Activated CD8-positive, alpha-beta T cell treated with anti-CD3 and anti-CD28 coated beads, Interleukin-2, amount 10 ng/mL, durations not matched to agents 7 days and 5 days (primary cell): ENCODE measurements around the gene DNAJA3. TPM values are rescaled to one million over a fixed set of nuclear protein-coding genes. Genes with fewer than 3 reads are reported as not detected.

Source experiments
- ATAC-seq: fragments of 150-1000 bp; cut with Tn5 transposase; one replicate; pipeline ENCODE4 v1.10.0; 2021; ENCODE audit warnings: moderate library complexity
- CTCF ChIA-PET: fragments of 350-600 bp; sonication (Branson Sonifier 250); formaldehyde crosslinking; loops from one replicate; lab custom pipeline; 2021; ENCODE audit warnings: antibody characterized with exemption; lab: Charles Lee
- POLR2A ChIA-PET: fragments of 350-600 bp; sonication (Branson Sonifier 250); formaldehyde crosslinking; loops from one replicate; lab custom pipeline; 2021; ENCODE audit warnings: antibody characterized with exemption; lab: Charles Lee
- DNase-seq: peaks from one replicate; pipeline ENCODE4 v3.0.0-alpha.2; 2020
- H3K27ac Mint-ChIP-seq: one replicate; pipeline ENCODE4 v1.8.0; 2021; ENCODE audit warnings: mild to moderate bottlenecking, mixed read lengths
- H3K27me3 Mint-ChIP-seq: one replicate; pipeline ENCODE4 v1.8.0; 2021; ENCODE audit warnings: low read depth, mixed read lengths
- H3K36me3 Mint-ChIP-seq: one replicate; pipeline ENCODE4 v1.8.0; 2021; ENCODE audit warnings: low read depth, mixed read lengths
- H3K4me1 Mint-ChIP-seq: one replicate; pipeline ENCODE4 v1.8.0; 2021; ENCODE audit warnings: low read depth, mixed read lengths
- H3K4me3 Mint-ChIP-seq: one replicate; pipeline ENCODE4 v1.8.0; 2021; ENCODE audit warnings: mild to moderate bottlenecking, mixed read lengths
- H3K9me3 Mint-ChIP-seq: one replicate; pipeline ENCODE4 v1.8.0; 2022; ENCODE audit warnings: mixed read lengths; ENCODE audit not compliant: insufficient read depth
- total RNA-seq, 2 experiments: library from RNA; stranded (reverse); gene quantifications; one replicate each; pipeline ENCODE4 v1.2.3, GENCODE V29; 2021

The DNAJA3 gene
- total RNA-seq, 2 experiments from 2014 or later: 55.1 to 61.4 TPM

DNA sequence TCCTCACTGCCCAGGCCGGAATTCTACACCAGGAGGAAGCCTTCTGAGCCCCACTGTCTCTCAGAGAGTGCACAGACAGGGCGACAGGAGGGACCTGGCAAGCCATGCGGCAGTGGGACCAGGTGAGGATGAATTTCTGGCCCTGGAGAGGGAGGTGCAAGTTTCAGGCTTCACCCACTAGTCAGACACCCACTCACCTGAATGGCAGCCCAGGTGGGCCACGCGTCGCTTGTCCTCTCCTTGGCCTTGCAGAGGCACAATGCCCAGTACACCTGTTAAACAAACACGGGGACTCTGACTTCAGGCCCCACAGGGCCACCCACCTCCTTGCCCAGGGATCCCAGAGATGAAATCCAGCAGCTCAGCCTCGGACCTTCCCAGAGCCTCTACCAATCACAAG, 13.5 kb upstream of the DNAJA3 start:
- DNase-seq (no peak), ATAC-seq (no peak)
- peaks cover 48% of the 10 kb centered on the region for H3K36me3 Mint-ChIP-seq
- peak overlapping the region; percentile 46 for H3K27ac Mint-ChIP-seq
- ChIA-PET CTCF (interaction anchor here (4.1 kb wide), 1 partner anchor 9 kb away, joined by 40 read pairs; no protein-coding TSS in a partner anchor), POLR2A (interaction anchor here (1.1 to 2.0 kb wide), 2 partner anchors 9 to 93 kb away, joined by 3 to 8 read pairs; no protein-coding TSS in a partner anchor)
- no peaks in the 10 kb centered on the region for H3K9me3 Mint-ChIP-seq
- H3K4me1 Mint-ChIP-seq: peaks cover 47% of the 10 kb centered on the region
- H3K27me3 Mint-ChIP-seq: no peaks in the 10 kb centered on the region
- no peak overlapping the region for H3K4me3 Mint-ChIP-seq

DNA sequence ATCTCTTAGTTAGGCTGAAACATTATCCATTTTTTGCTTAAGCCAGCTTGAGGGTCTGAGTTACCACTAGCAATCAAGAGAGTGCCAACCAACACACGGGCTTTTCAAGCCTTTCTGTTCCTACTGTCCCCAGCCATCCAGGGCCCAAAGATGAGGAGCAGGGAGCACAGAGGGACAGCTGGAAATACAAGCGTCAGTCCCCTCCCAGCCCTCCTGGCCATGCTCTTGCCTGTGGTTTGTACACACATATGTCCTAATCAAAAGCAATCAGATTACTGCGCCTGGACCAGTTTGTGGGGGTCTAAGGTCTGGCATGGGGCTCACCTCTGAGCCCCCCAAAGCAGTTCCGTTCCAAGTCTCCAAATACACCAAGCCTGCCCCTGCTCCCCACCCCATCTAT, 12.8 kb upstream of the DNAJA3 start:
- H3K27me3 Mint-ChIP-seq: no peaks in the 10 kb centered on the region
- H3K27ac Mint-ChIP-seq: peak overlapping the region; percentile 25
- ATAC-seq (no peak), DNase-seq (no peak)
- no peaks in the 10 kb centered on the region for H3K9me3 Mint-ChIP-seq
- no peak overlapping the region for H3K4me3 Mint-ChIP-seq
- peaks cover 48% of the 10 kb centered on the region for H3K36me3 Mint-ChIP-seq
- H3K4me1 Mint-ChIP-seq: peaks cover 50% of the 10 kb centered on the region
- ChIA-PET POLR2A (interaction anchor here (1.1 to 2.0 kb wide), 2 partner anchors 9 to 92 kb away, joined by 3 to 8 read pairs; no protein-coding TSS in a partner anchor), CTCF (interaction anchor here (4.1 kb wide), 1 partner anchor 10 kb away, joined by 40 read pairs; no protein-coding TSS in a partner anchor)

DNA sequence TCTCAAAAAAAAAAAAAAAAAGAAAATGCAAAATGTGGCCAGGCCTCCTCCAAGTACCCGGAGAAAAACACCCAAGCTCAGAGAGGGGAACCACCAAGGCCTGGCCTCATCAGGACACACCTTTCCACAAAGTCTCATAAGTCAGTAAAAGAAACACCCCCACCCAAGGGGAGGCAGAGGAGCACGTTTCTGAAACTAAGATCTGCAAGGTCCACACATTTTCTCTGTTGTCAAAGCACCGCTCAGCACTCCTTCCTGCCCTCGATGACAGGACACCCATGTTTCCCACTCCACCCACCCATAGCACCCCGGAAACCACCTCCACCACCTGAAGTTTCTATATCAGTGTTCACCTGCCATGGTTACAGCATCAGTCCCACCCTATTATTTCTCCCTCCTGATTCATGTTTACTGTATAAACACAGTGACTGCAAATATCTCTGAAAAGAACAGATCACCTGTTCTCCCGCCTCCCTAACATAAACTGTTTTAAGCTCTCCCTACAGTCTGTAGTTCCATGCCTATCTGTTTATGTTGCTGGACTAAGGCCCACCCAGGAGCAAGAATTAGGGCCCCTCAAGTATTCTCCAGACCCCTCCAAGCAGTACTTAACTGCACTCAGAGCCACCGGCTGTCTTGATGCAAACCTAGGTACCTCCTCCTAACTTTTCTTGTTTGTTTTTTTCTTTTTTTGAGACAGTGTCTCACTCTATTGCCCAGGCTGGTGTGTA, 11.3 kb upstream of the DNAJA3 start:
- peak; percentile 96 for DNase-seq
- Mint-ChIP-seq H3K9me3 (no peaks in the 10 kb centered on the region), H3K4me1 (peaks cover 50% of the 10 kb centered on the region), H3K27me3 (peaks cover 2% of the 10 kb centered on the region), H3K27ac (peak overlapping the region; percentile 95), H3K4me3 (peak overlapping the region; percentile 86), H3K36me3 (peaks cover 42% of the 10 kb centered on the region)
- ChIA-PET POLR2A (interaction anchor here (0.6 to 3.6 kb wide), 7 partner anchors 11 to 141 kb away, joined by 3 to 25 read pairs (median 8); partner anchors contain the start of genes DNAJA3 and NMRAL1), CTCF (interaction anchor here (0.9 to 4.1 kb wide), 2 partner anchors 11 to 161 kb away, joined by 3 to 40 read pairs; no protein-coding TSS in a partner anchor)
- peak; percentile 69 for ATAC-seq

DNA sequence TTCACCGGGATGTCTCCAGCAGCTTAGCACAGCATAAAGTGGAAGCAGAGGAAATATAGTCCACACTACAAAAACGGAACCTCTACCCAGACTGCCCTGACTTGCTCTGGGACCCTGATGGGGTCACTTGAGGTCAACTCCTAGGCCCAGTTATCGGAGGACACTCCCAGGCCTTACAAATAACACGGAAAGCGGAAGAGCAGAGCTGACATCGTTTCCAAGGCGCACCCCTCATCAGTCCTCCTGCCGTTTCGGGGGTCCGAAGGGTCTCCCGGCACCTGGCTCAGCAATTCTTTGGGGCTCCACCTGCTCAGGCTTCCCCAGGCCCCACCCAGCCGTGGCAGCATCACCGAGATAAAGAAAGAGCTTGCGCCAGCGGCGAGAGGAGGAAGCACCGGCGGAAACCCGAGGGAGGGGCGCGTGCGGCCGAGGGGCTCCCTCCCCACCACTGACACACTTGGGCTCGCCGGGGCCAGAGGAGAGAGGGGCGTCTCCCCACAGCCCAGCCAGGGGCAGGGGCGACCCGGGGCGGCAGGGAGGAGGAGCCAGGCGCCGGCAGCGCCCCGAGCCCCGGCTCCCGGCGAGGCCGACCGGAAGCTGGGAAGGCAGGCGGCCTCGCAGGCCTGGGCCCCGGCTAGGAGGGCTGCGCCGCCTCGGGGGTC, 10.0 kb upstream of the DNAJA3 start:
- ChIA-PET POLR2A (interaction anchor here (0.8 to 3.6 kb wide), 16 partner anchors 10 to 203 kb away, joined by 3 to 25 read pairs (median 4); partner anchors contain the start of genes DNAJA3, HMOX2, NMRAL1 and PAM16), CTCF (interaction anchor here (1.0 to 4.1 kb wide), 4 partner anchors 10 to 120 kb away, joined by 3 to 40 read pairs (median 4); partner anchors contain the start of gene HMOX2)
- DNase-seq: peak; percentile 79
- H3K4me1 Mint-ChIP-seq: peaks cover 43% of the 10 kb centered on the region
- peak overlapping the region; percentile 95 for H3K27ac Mint-ChIP-seq
- peak; percentile 21 for ATAC-seq
- peaks cover 2% of the 10 kb centered on the region for H3K27me3 Mint-ChIP-seq
- H3K36me3 Mint-ChIP-seq: peaks cover 33% of the 10 kb centered on the region
- peak overlapping the region; percentile 86 for H3K4me3 Mint-ChIP-seq
- H3K9me3 Mint-ChIP-seq: no peaks in the 10 kb centered on the region

DNA sequence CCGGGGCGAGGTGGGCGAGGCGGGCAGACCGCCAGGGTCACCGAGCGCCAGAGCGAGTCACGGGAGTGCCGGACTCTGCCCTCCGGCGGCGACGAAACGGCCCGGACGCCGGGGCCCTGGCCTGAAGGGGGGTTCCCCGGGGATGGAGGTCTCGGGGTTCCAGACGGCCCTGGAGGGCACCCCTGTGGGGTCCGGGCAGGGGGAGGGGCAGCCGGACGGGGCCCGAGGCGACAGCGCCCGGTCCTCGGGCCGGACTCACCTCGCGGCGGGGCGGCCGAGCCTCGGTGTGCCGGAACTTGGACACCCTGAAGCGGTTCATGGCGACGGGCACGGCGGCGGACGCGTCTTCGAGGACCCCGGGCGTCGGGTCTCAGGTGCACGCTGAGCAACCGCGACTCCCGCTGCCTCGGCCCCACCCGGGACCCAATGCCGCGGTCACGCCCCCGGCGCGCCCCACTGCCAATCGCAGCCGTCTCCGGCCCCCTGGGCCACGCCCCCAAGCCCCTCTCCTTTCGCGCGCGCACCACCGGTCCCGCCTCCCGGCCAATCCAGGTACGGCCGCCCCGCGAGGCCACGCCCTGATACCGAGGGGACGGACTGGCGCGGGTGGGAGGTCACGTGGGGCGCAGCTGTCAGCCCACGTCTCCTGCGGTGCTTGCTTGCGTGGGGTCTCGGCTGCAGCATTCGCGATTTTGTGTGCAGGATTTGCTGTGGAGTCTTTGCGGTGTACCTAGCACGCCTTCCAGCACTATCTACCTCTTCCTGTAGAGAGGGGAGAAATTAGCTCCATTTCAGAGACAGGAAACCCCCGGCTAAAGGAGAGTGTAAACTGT, 9.3 kb upstream of the DNAJA3 start, which contains the start of gene CORO7:
Gene CORO7 (minus strand): TSS at position 397 of the 833 bp plus-strand sequence. CDS start 78 bp downstream, at position 319.
- Mint-ChIP-seq H3K9me3 (no peaks in the 10 kb centered on the region), H3K36me3 (peaks cover 30% of the 10 kb centered on the region), H3K27ac (peak within 1 kb of the TSS; percentile 95), H3K4me3 (peak within 1 kb of the TSS; percentile 86), H3K4me1 (peaks cover 39% of the 10 kb centered on the region), H3K27me3 (peaks cover 2% of the 10 kb centered on the region)
- CTCF ChIA-PET: interaction anchor here (1.0 to 4.1 kb wide), 8 partner anchors 11 to 208 kb away, joined by 3 to 40 read pairs (median 5); partner anchors contain the start of genes HMOX2 and MGRN1
- peak; percentile 99 for DNase-seq
- POLR2A ChIA-PET: interaction anchor here (0.8 to 3.6 kb wide), 18 partner anchors 9 to 202 kb away, joined by 3 to 25 read pairs (median 4); partner anchors contain the start of genes DNAJA3, HMOX2, NMRAL1 and PAM16
- ATAC-seq: peak; percentile 77

DNA sequence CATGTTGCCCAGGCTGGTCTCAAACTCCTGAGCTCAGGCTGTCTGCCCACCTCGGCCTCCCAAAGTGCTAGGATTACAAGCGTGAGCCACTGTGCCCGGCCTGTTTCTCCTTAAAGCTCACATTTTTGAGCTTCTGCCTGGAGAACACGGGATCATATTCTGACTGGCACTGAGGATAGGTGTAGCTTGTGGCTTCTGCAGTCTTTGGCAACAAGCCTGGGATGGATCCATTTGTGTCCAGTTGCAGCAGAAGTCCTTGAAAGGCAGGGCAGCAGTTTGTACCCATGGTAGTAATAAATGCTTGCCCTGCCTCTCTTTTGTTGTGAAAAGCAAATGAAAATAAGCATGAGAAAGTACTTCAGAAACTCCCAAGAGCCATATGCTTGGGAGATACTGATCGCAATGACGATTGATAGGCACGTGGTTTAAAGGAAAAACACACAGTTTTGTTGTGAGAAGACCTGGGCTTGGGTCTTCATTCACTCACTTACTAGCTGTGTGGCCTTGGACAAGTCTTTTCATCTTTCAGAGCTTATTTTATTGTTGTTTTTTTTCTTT, 6.2 kb upstream of the DNAJA3 start:
- Mint-ChIP-seq H3K27ac (no peak overlapping the region), H3K9me3 (no peaks in the 10 kb centered on the region), H3K36me3 (peaks cover 10% of the 10 kb centered on the region), H3K4me1 (peaks cover 20% of the 10 kb centered on the region), H3K4me3 (no peak overlapping the region), H3K27me3 (peaks cover 2% of the 10 kb centered on the region)
- no peak for ATAC-seq
- CTCF ChIA-PET: interaction anchor here (0.8 to 1.5 kb wide), 5 partner anchors 10 to 205 kb away, joined by 3 to 4 read pairs (median 3); partner anchors contain the start of gene MGRN1
- POLR2A ChIA-PET: interaction anchor here (0.6 to 1.8 kb wide), 2 partner anchors 86 to 420 kb away, joined by 3 to 4 read pairs; no protein-coding TSS in a partner anchor
- DNase-seq: no peak

DNA sequence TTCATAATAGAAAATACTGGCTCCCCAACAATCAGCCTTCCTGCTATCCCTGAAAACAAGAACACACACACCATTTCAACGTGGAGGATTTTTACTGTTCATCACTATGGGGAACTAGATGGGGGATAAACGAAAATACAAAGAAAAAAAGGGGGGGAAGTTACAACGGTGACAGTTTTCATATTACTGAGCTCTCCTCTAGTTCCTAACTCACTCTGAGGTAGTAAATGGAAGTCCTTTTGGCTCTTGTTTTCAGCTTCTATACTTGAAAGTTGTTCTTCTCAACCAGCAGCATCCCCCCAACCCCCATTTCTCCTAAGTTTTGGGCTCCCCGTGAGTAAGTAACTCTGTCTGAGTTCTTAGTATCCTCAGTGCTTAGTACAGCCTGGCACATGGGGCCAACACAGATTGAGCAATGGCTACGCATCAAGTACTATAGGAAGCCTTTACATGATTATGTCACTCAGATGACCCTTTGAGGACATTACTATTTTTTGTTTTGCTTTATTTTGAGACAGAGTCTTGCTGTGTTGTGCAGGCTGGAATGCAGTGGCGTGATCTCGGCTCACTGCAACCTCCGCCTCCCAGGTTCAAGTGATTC, 5.1 kb upstream of the DNAJA3 start:
- no peak overlapping the region for H3K4me3 Mint-ChIP-seq
- H3K9me3 Mint-ChIP-seq: no peaks in the 10 kb centered on the region
- DNase-seq (no peak), ATAC-seq (no peak)
- ChIA-PET CTCF (interaction anchor here (1.4 kb wide), 2 partner anchors 16 to 204 kb away, joined by 3 read pairs; partner anchors contain the start of gene MGRN1), POLR2A (no interaction called here)
- H3K4me1 Mint-ChIP-seq: peaks cover 14% of the 10 kb centered on the region
- H3K27me3 Mint-ChIP-seq: peaks cover 2% of the 10 kb centered on the region
- no peak overlapping the region for H3K27ac Mint-ChIP-seq
- H3K36me3 Mint-ChIP-seq: peaks cover 1% of the 10 kb centered on the region

DNA sequence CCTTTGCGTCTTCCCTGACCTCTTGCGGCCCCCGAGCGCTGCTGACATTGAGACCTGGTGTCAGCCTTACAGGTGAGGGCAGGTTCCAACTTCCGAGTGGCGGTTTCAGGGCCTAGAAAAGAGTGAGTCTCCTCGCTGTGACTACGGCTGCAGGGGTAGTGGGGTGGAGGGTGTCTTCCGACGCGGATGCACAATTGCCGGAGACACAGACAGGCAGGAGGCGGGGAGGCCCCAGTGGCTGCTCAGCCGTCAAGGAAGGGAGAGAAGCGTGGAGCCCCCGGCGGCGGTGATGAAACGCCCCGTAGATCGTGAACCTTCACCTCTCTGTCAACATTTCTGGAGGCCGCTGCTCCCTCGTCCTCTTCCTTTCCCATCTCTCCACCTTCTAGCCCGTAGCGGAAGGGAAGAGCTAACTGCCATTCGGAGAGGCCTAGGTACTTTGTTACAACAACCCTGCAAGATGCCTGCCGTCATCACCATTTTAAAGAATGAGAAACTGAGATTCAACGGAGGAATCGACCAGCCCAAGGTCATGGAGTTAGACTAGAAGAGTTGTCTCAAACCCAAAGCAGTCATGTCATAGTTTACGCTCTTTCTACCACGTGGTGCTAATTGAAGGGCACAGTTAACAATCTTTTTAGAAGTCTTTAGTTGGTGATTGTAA, 485 bp downstream of the DNAJA3 start:
- ChIA-PET CTCF (no interaction called here), POLR2A (interaction anchor here (1.4 to 3.5 kb wide), 2 partner anchors 10 to 37 kb away, joined by 5 to 25 read pairs; partner anchors contain the start of gene CORO7)
- Mint-ChIP-seq H3K9me3 (no peaks in the 10 kb centered on the region), H3K4me3 (peak overlapping the region; percentile 93), H3K36me3 (peaks cover 25% of the 10 kb centered on the region), H3K4me1 (peaks cover 28% of the 10 kb centered on the region), H3K27me3 (no peaks in the 10 kb centered on the region), H3K27ac (peak overlapping the region; percentile 99)
- peak; percentile 49 for ATAC-seq
- DNase-seq: no peak

DNA sequence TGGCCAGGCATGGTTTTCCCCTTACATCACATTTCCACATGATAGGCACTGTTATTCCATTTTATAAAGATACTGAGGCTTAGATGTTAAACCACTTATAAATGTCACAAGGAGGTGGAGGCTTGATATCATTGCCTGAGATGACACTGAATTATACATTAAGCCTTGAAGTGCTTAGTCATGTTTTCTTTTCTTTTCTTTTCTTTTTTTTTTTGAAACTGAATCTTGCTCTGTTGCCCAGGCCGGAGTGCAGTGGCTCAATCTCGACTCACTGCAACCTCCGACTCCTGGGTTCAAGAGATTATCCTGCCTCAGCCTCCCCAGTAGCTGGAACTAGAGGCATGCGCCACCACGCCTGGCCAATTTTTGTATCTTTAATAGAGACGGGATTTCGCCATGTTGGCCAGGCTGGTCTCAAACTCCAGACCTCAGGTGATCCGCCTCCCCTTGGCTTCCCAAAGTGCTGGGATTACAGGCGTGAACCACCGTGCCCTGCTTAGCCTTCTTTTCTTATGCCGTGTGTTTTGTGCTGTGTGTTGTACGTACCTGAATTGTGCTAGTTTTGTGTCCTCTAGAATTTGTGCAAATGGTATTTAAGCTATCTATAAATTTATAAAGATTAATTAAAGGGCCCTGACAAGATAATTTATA, 1.2 kb downstream of the DNAJA3 start:
- Mint-ChIP-seq H3K9me3 (no peaks in the 10 kb centered on the region), H3K4me1 (peaks cover 28% of the 10 kb centered on the region), H3K27ac (peak overlapping the region; percentile 99), H3K27me3 (no peaks in the 10 kb centered on the region), H3K36me3 (peaks cover 31% of the 10 kb centered on the region), H3K4me3 (peak overlapping the region; percentile 93)
- CTCF ChIA-PET: no interaction called here
- no peak for ATAC-seq
- POLR2A ChIA-PET: interaction anchor here (1.4 to 3.5 kb wide), 2 partner anchors 11 to 38 kb away, joined by 5 to 25 read pairs; partner anchors contain the start of gene CORO7
- no peak for DNase-seq
